Stimulated activated CD8-positive, alpha-beta memory T cell treated with anti-CD3 and anti-CD28 coated beads, Interleukin-7, amount 100 ng/mL, for 48 hours (primary cell): ENCODE results near the gene ATXN7L3B.
"Not testable (repeated sequence)": the region's sequence is repeated elsewhere in the genome, so short reads cannot be mapped to it uniquely, and the experiment has no call there.

Experiments used
- DNase-seq, 2 donors: peaks; one replicate each; pipeline ENCODE4 v3.0.0-alpha.2; 2020; ENCODE audit warnings: low read depth in 1 of 2; ENCODE audit errors: extremely low read depth in 1 of 2

ATXN7L3B gene

GRCh38 chr12:74537707-74538385 is at the start of gene ATXN7L3B:
TSS of gene ATXN7L3B (plus strand) at chr12:74537835. CDS start at chr12:74538113, 278 bp downstream.
- DNase-seq, result peak; percentile 86 to 89

GRCh38 chr12:74488134-74488533 is 49.5 kb upstream of the ATXN7L3B start:
- no peak for DNase-seq

GRCh38 chr12:74489543-74489942 is 48.1 kb upstream of the ATXN7L3B start:
- no peak for DNase-seq

- no peak for DNase-seq
Observed at GRCh38 chr12:74490390-74491064, 47.1 kb upstream of the ATXN7L3B start.

- DNase-seq, result no peak
Observed at GRCh38 chr12:74491374-74491773, 46.3 kb upstream of the ATXN7L3B start.

- no peak for DNase-seq
Observed at GRCh38 chr12:74499192-74499591, 38.4 kb upstream of the ATXN7L3B start.

- not testable (repeated sequence) for DNase-seq
Observed at GRCh38 chr12:74508873-74509657, 28.6 kb upstream of the ATXN7L3B start.

GRCh38 chr12:74509886-74510285 is 27.7 kb upstream of the ATXN7L3B start:
- DNase-seq, result no peak

- DNase-seq, result no peak
Observed at GRCh38 chr12:74514098-74514872, 23.4 kb upstream of the ATXN7L3B start.

GRCh38 chr12:74515849-74516248 is 21.8 kb upstream of the ATXN7L3B start:
- no peak for DNase-seq

- DNase-seq, result no peak
Observed at GRCh38 chr12:74526535-74526934, 11.1 kb upstream of the ATXN7L3B start.

- DNase-seq, result no peak
Observed at GRCh38 chr12:74527491-74527890, 10.1 kb upstream of the ATXN7L3B start.

GRCh38 chr12:74530676-74531075 is 7.0 kb upstream of the ATXN7L3B start:
- DNase-seq, result no peak

- DNase-seq, result no peak
Observed at GRCh38 chr12:74535536-74535935, 2.1 kb upstream of the ATXN7L3B start.

GRCh38 chr12:74537126-74537706 is 419 bp upstream of the ATXN7L3B start:
- DNase-seq, result no peak

- no peak for DNase-seq
Observed at GRCh38 chr12:74538491-74539258, 1.0 kb downstream of the ATXN7L3B start.

- DNase-seq, result no peak
Observed at GRCh38 chr12:74539261-74539660, 1.6 kb downstream of the ATXN7L3B start.

GRCh38 chr12:74539765-74540526 is 2.3 kb downstream of the ATXN7L3B start:
- DNase-seq, result no peak

- DNase-seq, result no peak
Observed at GRCh38 chr12:74541074-74541473, 3.4 kb downstream of the ATXN7L3B start.
